ENCODE measurements around the gene ZCCHC3.

Gene ZCCHC3

DNA sequence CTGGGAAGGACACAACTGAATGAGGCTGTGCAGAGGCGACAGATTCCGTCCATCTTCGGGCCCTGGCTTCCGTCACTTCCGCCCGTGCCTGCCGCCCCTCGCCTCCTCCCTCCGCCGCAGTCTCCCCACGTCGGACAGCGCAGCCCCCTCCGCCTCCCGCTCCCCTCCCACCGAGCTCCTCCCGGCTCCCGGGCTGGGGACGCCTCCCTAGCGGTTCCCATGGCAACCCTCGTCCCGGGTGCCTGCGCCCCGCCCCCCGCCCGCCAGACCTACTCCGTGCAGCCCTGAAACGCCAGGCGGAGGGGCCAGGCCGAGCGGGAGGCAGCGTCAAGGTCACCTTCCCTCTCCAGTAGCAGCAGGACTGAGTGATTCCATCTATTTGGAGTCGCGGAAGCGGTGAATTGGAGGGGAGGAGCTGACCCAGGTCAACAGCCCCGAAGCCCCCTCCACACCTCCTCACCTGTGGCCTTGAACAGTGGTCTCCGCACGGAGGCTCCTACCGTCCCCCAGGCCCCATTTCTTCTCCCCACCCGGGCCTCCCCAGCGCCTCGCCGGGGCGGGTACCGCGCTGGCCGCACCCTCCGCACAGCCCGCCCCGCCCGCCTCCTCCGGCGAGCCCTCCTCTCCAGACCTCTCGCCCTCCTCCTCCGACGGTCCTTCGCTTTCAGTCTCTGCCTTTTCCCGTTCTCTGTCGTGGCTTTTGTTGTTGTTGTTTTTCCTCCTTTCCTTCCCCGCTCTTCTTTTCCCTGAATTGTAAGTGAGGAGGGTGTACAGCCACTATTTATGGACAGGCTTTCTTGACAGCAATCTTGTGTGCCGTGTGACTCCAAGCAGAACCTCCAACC, 50.5 kb downstream of the ZCCHC3 start:
- DNase-seq: peak; percentile 56

- DNase-seq: no peak
Observed at GRCh38 chr20:348972-349841, 51.8 kb downstream of the ZCCHC3 start.
